AG10803 (cell line): ENCODE results near the gene DRAXIN.

Experiments
- DNase-seq: peaks from one replicate; pipeline ENCODE4 v3.0.0; 2010; ENCODE audit warnings: low read depth
- H3K4me3 ChIP-seq: 2 replicates; pipeline ENCODE4 v1.5.1; 2011; ENCODE audit warnings: mild to moderate bottlenecking, low read length, control low read depth
- CTCF ChIP-seq: conservative IDR thresholded peaks from 2 replicates; pipeline ENCODE4 v1.5.1; 2011; ENCODE audit warnings: mild to moderate bottlenecking, low read length, control low read depth, inconsistent platforms

The DRAXIN gene

DNA sequence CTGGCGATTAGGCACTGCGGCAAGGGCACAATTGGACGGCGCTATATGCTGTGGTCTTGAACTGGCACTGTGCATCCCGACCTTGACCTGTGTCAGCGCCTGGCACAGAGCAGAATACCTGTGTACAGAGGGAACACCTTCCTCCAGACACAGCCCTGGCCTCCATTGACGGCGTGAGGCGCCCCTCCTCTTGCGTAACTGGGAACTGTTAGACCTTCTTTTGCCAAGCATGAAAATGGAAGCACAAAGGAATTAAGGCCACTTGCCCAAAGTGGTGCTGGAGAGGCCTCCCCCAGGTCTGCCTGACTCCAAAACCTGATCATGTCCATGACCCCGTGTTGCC, 37.6 kb downstream of the DRAXIN start:
- no peak overlapping the region for H3K4me3 ChIP-seq
- no peak for TF ChIP-seq CTCF
- no peak for DNase-seq

DNA sequence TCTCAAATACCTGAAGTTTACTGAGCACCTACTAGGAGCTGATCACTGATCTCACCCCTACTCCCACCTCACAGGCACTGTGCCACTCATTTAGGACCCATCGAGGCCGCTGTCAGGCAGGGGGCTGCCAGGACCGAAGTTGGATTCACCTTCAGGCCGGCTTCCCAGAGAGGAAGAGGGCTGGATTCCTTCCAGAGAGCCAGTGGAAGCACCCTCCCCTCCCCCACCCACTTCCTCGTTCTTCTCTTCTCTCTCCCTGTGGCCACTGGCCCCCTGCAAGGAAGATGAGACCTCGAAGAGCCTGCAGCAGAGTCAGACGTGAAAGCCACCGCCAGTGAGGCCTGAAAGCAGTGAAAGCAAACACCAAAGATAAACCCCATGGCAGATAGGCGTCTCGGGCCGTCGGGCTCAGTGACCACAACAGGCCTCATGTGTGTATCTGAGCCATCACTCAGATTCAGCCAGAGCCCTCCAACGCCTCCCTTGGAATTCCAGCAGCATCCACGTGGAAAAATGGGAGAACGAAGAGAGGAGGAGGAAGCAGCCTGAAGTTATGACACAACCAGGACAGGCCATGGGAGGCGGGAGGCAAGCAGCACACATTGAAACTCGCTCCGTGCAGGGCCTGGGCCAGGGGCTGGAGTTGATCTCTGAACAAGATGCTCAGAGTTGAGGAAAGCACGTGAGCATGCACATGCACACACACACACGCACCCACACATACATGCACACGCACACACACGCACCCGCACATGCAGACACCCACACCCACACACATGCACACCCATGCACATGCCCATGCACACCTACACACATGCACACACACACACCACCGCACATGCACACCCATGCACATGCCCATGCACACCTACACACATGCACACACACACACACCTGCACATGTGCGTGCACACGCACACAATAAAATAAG, 38.3 kb downstream of the DRAXIN start:
- no peak for TF ChIP-seq CTCF
- no peak for DNase-seq

GRCh38 chr1:11730429-11730891, 39.0 kb downstream of the DRAXIN start:
- peak; percentile 52 for DNase-seq
- no peak for TF ChIP-seq CTCF
- H3K4me3 ChIP-seq = no peak overlapping the region

More for the DNA sequence above, 38.3 kb downstream of the DRAXIN start:
- H3K4me3 ChIP-seq = no peak overlapping the region

- TF ChIP-seq CTCF = no peak
- peak overlapping the region; percentile 45 for H3K4me3 ChIP-seq
- peak; percentile 54 for DNase-seq
Measured at GRCh38 chr1:11731691-11732283, 40.3 kb downstream of the DRAXIN start.

DNA sequence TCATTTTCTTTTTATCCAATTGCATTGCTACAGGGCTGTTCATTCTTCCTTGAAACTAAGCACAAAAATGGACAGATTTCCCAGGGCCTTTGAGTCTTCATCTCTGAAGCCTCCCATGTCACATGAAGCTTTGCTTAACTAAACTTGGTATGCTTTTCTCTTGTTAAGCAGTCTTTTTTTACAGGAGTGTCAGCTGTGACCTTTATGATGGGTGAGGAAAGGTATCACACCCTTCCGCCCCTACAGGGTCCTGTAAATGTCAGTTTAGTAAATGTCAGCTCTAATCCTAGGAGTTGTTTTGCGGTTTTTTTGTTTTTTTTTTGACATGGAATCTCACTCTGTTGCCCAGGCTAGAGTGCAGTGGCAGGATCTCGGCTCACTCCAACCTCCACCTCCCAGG, 41.8 kb downstream of the DRAXIN start:
- no peak overlapping the region for H3K4me3 ChIP-seq
- DNase-seq = no peak
- TF ChIP-seq CTCF = no peak

DNA sequence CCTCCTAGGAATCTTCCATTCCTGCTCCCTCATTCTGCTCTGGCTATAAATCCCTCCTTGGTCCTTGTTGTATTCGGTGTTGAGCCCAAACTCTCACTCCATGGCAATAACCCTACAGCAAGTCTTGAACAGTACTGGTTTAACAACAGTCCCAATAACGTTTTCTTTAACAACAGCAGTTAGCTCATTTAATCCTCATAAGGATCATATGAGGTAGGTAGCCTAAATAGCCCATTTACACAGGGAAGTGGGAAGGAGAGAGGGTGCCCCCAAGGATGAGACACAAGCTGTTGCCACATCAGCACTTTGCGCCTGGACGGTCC, 44.0 kb downstream of the DRAXIN start:
- no peak for DNase-seq
- no peak for TF ChIP-seq CTCF
- peak overlapping the region; percentile 98 for H3K4me3 ChIP-seq
